Loucy (cell line): ENCODE results near the gene ZNF689.

Source experiments
- H2AFZ ChIP-seq: fragments of 200-600 bp; sonication (generic); 2 replicates; pipeline ENCODE4 v1.6.0; 2016; ENCODE audit warnings: antibody characterized with exemption, mild to moderate bottlenecking, low read length, moderate library complexity
- H3F3A ChIP-seq: fragments of 200-600 bp; 2 replicates; pipeline ENCODE4 v1.6.0; 2016; ENCODE audit warnings: antibody characterized with exemption, low read depth, mild to moderate bottlenecking
- H3K27me3 ChIP-seq: fragments of 200-600 bp; sonication (generic); 2 replicates; pipeline ENCODE4 v1.6.1; 2014; ENCODE audit warnings: low read length, mild to moderate bottlenecking; ENCODE audit not compliant: insufficient read depth, poor library complexity, severe bottlenecking
- H3K36me3 ChIP-seq: fragments of 200-600 bp; sonication (generic); 2 replicates; pipeline ENCODE4 v1.6.1; 2016; ENCODE audit warnings: low read length; ENCODE audit not compliant: insufficient read depth
- H3K4me1 ChIP-seq: fragments of 200-600 bp; sonication (generic); 2 replicates; pipeline ENCODE4 v1.5.1; 2014; ENCODE audit warnings: low read length, mild to moderate bottlenecking; ENCODE audit not compliant: insufficient read depth, poor library complexity, severe bottlenecking
- H3K4me2 ChIP-seq: fragments of 200-600 bp; sonication (generic); 2 replicates; pipeline ENCODE4 v1.6.0; 2014; ENCODE audit warnings: antibody characterized with exemption, low read length, low read depth, mild to moderate bottlenecking; ENCODE audit not compliant: poor library complexity, severe bottlenecking
- H3K4me3 ChIP-seq: fragments of 200-600 bp; sonication (generic); 2 replicates; pipeline ENCODE4 v1.5.1; 2014; ENCODE audit warnings: low read length, mild to moderate bottlenecking, mixed read lengths; ENCODE audit not compliant: poor library complexity, severe bottlenecking
- H3K79me2 ChIP-seq: fragments of 200-600 bp; sonication (generic); 2 replicates; pipeline ENCODE4 v1.6.1; 2014; ENCODE audit warnings: low read length; ENCODE audit not compliant: insufficient read depth
- H3K9ac ChIP-seq: fragments of 200-600 bp; sonication (generic); 2 replicates; pipeline ENCODE4 v1.6.0; 2014; ENCODE audit warnings: mild to moderate bottlenecking, low read depth, low read length, moderate library complexity; ENCODE audit not compliant: poor library complexity, severe bottlenecking
- H3K9me2 ChIP-seq: fragments of 200-600 bp; sonication (generic); replicated peaks from 2 replicates; pipeline ENCODE4 v1.6.1; 2016; ENCODE audit warnings: low read depth, low read length, mixed read lengths
- H3K9me3 ChIP-seq: fragments of 200-600 bp; sonication (generic); 2 replicates; pipeline ENCODE4 v1.6.1; 2014; ENCODE audit warnings: mild to moderate bottlenecking, antibody characterized with exemption, low read length, low read depth; ENCODE audit not compliant: insufficient read depth
- H4K20me1 ChIP-seq: fragments of 200-600 bp; sonication (generic); 2 replicates; pipeline ENCODE4 v1.6.0; 2014; ENCODE audit warnings: antibody characterized with exemption, low read length, mild to moderate bottlenecking; ENCODE audit not compliant: insufficient read depth, poor library complexity, severe bottlenecking
- EZH2phosphoT487 ChIP-seq: fragments of 200-600 bp; IDR thresholded peaks from 2 replicates; pipeline ENCODE4 v1.6.1; 2018; ENCODE audit warnings: antibody characterized with exemption, mild to moderate bottlenecking, moderate library complexity, borderline replicate concordance
- TF ChIP-seq, protein P1 (sequence below): fragments of 200-600 bp; sonication (generic); conservative IDR thresholded peaks from 2 replicates; pipeline ENCODE4 v1.5.1; 2014; ENCODE audit warnings: mild to moderate bottlenecking, antibody characterized with exemption, low read length

The ZNF689 gene

DNA sequence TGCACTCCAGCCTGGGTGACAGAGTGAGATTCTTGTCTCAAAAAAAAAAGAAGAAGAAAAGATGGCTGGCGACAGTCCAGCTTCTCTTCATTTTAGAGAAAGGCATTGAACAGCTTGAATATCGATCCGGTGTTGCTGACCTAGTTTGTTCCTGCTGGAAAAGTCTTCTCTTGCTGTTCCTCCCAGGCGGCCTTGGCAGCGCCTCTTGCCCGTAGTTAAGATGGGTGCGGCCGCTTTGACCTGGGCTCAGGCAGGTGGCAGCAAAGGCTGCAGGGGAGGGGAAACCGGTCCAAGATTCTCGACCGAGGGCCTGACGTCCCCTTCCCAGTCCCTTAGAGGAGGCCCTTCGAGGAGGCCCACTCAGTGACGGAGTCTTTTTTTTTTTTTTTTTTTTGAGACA is 48.2 kb downstream of the ZNF689 start:
- Histone ChIP-seq H3K27me3 (no peaks in the 10 kb centered on the region), H3K9me2 (no peaks in the 10 kb centered on the region), H4K20me1 (no peaks in the 10 kb centered on the region), H3K9me3 (no peaks in the 10 kb centered on the region), H3F3A (no peaks in the 10 kb centered on the region), H3K4me3 (no peak overlapping the region), H3K36me3 (no peaks in the 10 kb centered on the region), H3K4me1 (peaks cover 9% of the 10 kb centered on the region), H3K4me2 (no peak overlapping the region), H3K9ac (no peak overlapping the region), H2AFZ (no peak overlapping the region), H3K79me2 (peaks cover 11% of the 10 kb centered on the region)
- TF ChIP-seq, protein P1, sequence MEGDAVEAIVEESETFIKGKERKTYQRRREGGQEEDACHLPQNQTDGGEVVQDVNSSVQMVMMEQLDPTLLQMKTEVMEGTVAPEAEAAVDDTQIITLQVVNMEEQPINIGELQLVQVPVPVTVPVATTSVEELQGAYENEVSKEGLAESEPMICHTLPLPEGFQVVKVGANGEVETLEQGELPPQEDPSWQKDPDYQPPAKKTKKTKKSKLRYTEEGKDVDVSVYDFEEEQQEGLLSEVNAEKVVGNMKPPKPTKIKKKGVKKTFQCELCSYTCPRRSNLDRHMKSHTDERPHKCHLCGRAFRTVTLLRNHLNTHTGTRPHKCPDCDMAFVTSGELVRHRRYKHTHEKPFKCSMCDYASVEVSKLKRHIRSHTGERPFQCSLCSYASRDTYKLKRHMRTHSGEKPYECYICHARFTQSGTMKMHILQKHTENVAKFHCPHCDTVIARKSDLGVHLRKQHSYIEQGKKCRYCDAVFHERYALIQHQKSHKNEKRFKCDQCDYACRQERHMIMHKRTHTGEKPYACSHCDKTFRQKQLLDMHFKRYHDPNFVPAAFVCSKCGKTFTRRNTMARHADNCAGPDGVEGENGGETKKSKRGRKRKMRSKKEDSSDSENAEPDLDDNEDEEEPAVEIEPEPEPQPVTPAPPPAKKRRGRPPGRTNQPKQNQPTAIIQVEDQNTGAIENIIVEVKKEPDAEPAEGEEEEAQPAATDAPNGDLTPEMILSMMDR, result no peak
- TF ChIP-seq EZH2phosphoT487, result no peak

DNA sequence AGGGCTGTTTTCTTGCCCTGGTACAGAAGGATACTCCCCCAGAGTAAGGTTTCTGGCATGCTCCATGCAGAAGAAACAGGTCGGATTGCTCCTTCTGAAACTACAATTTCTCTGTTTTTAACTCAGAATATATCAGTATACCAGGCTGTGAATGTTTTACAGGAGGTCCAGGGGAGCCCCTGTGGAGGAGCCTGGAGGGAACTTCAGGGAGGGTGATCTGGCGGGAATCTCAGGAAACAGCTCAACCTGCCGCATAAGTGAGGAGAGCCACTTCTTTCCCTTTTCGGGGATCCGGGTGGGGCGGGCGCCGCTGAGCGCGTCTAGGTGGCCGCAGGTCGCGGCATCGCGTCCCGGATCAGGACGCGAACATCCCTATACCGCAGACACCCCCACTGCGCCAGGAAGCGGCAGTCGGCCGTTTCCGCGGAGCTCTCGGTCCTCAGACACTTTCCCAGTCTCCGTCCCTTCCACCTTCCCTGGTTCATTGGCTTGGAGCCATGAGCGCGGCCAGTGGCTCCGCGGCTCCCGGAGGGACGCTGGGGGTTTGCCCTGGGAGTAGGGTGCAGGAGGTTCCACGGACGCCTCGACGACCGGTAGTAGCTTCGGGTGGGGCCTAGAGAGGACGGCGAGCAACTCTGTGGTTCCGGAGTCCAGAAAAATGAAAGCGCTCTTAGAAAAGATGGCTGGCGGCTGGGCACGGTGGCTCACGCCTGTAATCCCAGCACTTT is 48.9 kb downstream of the ZNF689 start:
- no peaks in the 10 kb centered on the region for H4K20me1 ChIP-seq
- H3K4me1 ChIP-seq, result peaks cover 12% of the 10 kb centered on the region
- no peaks in the 10 kb centered on the region for H3F3A ChIP-seq
- no peaks in the 10 kb centered on the region for H3K36me3 ChIP-seq
- H2AFZ ChIP-seq, result no peak overlapping the region
- no peak overlapping the region for H3K4me3 ChIP-seq
- peaks cover 18% of the 10 kb centered on the region for H3K79me2 ChIP-seq
- H3K4me2 ChIP-seq, result no peak overlapping the region
- no peak overlapping the region for H3K9ac ChIP-seq
- H3K9me3 ChIP-seq, result no peaks in the 10 kb centered on the region
- H3K9me2 ChIP-seq, result no peaks in the 10 kb centered on the region
- TF ChIP-seq, protein P1, result no peak
- TF ChIP-seq EZH2phosphoT487, result no peak
- H3K27me3 ChIP-seq, result no peaks in the 10 kb centered on the region

DNA sequence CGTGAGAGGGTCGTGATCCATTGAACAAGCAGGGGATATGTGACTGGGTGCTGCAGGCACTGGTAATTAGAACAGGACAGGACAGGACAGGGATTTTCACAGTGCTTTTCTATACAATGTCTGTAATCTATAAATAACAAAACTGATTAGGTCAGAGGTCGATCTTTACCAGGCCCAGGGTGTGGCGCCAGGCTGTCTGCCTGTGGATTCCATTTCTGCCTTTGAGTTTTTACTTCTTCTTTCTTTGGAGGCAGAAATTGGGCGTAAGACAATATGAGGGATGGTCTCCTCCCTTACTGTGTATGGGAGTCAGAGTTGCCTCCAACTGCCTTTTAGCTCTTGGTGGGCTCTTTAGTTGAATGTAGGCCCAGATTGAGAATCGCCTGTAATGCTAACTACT is 50.5 kb downstream of the ZNF689 start:
- no peaks in the 10 kb centered on the region for H3K36me3 ChIP-seq
- H3K9me3 ChIP-seq, result no peaks in the 10 kb centered on the region
- no peak overlapping the region for H3K4me3 ChIP-seq
- H3K4me1 ChIP-seq, result peaks cover 14% of the 10 kb centered on the region
- H3K4me2 ChIP-seq, result no peak overlapping the region
- peak overlapping the region; percentile 96 for H3K9ac ChIP-seq
- H3K79me2 ChIP-seq, result peaks cover 34% of the 10 kb centered on the region
- no peaks in the 10 kb centered on the region for H3K27me3 ChIP-seq
- H4K20me1 ChIP-seq, result no peaks in the 10 kb centered on the region
- no peak overlapping the region for H2AFZ ChIP-seq
- no peaks in the 10 kb centered on the region for H3F3A ChIP-seq
- no peak for TF ChIP-seq EZH2phosphoT487
- TF ChIP-seq, protein P1, result no peak
- H3K9me2 ChIP-seq, result no peaks in the 10 kb centered on the region
